Activated gamma-delta T cell treated with anti-CD3 and anti-CD28 coated beads, Interleukin-2, amount 50 U/mL, for 16 hours (primary cell): ENCODE measurements around the gene BRCA1.
A peak's percentile ranks its signal among the peaks of the same experiment; 100 is the strongest.
"Not testable (repeated sequence)": the region's sequence is repeated elsewhere in the genome, so short reads cannot be mapped to it uniquely, and the experiment has no call there.

Experiments used
- DNase-seq: peaks from one replicate; pipeline ENCODE4 v3.0.0-alpha.2; 2020; ENCODE audit warnings: low read depth

BRCA1 gene

GRCh38 chr17:43125133-43125966 lies at the start of gene BRCA1:
TSS of gene BRCA1 (minus strand) at chr17:43125364. CDS start at chr17:43124096, 1,268 bp downstream.
- peak; percentile 90 for DNase-seq

DNA sequence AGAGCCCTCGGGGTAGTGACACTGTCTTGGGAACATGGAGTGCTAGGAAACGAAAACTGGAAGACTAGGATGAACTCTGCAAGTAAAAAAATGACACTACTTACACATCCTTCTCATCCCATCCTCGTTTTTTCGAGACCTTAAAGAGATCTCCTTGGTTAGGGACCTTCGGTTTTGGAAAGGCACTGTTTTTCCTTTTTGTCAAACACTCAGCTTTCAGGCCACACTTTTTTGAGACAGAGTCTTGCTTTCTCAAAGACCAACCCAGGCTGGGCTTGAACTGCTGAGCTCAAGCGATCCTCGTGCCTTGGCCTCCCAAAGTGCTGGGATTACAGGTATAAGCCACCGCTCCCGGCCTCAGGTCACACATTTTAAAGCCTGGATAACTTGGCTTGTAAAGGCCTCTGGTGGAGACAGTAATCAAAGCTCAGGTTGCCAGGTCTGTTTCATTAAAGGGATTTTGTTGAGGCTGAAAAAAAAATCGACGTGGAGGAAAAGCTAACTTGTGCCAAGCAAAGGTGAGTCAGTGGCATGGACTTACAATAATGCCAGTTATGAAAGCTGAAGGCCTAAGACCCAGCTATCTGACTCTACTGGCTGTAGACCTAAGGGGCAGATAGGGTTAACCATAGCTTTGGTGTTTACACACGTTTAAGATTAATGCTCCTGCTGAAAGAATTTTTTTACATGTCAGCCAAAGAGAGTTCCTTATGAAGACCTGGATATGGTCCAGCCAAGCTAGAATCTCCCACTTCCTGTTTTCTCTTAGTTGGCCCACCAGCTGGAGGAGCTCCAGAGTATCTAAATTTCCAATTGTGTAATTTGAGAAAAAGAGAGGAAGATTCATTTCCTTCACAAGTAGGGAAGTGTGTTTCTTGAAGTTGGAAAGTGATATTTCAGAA lies 46.7 kb upstream of the BRCA1 start:
- no peak for DNase-seq

DNA sequence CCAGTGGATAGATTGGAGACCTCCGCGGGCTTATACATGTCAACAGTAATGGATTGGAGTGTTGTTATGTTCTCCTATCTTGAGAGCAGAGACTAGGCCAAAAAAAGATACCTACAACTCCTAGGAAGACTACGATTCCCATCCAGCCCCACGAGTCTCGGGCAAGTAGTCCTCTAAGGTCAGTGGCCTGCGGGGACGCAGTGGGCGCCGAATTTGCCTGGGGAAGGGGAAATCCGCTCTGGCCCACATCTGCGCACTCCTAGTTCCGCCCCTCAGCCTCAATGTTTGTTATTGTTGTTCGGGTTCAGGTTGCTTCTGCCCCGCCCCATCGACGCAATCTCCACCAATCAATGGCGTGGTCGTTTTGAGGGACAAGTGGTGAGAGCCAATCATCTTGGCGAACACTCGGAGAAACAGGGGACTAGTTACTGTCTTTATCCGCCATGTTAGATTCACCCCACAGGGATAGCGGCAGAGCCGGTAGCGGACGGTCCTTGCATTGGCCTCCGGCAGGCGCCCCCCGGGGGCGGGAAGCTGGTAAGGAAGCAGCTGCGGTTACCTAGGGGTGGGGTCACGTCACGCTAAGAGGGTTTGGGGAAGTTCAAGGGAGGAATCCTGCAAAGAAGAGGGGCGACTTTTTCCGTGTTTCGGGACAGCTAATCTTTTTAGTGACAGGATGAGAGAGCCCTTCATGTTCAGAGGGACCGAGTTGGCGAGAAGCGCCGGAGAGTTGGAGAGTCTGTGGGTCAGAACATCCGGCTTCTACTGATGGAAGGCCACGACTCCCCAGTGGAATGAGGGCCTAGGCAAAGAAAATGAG lies 45.8 kb upstream of the BRCA1 start, which contains the start of gene NBR1:
Gene NBR1 (plus strand): TSS at position 449 of the 820 bp plus-strand sequence. CDS start 4,586 bp downstream, outside the sequence.
- DNase-seq: peak; percentile 90

DNA sequence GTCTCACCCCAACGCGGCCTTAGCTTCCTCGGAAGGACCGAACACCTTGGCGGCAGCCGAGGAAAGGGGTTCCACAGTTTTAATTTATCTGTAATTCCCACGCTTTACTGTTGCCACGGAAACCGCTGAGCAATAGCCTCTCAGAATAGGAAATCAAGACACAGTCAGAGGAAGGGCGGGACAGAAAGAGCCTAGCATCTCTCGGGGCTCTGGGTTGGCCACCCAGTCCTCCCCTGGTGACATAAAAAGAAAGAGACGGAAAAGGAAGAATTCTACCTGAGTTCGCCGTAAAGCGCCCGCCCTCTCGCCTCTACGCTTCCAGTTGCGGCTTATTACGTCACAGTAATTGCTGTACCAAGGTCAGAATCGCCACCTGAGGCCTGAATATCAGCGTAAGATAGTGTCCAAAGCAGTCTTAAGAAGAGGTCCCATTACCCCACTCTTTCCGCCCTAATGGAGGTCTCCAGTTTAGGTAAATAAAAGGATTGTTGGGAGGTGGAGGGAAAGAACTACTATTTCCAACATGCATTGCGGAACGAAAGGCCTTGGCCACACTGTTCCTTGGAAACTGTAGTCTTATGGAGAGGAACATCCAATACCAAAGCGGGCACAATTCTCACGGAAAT lies 45.1 kb upstream of the BRCA1 start:
- peak; percentile 78 for DNase-seq

GRCh38 chr17:43169561-43170139 lies 44.5 kb upstream of the BRCA1 start:
- DNase-seq: no peak

DNA sequence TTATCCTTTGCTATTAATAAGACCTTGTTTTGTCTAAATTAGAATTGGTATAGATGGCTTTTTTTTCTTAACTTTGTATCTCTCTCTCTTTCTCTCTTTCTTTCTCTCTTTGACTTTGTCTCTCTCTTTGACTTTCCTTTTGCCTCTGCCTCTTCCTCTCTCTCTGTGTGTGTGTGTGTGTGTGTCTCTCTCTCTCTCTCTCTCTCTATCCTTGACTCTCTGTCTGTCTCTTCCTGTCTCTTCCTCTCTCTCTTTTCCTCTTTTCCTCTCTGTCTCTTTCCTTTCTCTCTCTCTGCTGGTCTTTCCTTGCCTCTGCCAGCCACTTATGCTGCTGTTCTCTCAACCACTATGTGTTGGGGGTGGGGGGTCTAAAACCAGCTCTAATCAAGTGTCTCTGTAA lies 40.8 kb upstream of the BRCA1 start:
- not testable (repeated sequence) for DNase-seq

DNA sequence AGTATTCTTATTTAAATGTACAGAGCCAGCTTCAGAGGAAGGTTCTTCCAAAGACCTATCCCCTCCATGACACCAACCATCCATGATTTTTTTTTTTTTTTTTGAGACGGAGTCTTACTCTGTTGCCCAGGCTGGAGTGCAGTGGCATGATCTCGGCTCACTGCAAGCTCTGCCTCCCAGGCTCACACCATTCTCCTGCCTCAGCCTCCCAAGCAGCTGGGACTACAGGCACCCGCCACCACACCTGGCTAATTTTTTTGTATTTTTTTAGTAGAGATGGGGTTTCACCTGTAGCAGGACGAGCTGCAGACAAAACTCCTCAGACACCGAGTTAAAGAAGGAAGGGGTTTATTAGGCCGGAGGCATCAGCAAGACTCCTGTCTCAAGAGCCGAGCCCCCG lies 34.8 kb upstream of the BRCA1 start:
- not testable (repeated sequence) for DNase-seq

DNA sequence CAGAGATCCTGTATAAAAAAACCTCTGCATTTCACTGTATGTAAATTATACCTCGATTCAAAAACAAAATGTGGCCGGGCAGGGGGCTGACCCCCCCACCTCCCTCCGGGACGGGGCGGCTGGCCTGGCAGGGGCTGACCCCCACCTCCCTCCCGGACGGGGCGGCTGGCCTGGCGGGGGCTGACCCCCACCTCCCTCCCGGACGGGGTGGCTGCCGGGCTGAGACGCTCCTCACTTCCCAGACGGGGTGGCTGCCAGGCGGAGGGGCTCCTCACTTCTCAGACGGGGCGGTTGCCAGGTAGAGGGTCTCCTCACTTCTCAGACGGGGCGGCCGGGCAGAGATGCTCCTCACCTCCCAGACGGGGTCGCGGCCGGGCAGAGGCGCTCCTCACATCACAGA lies 34.1 kb upstream of the BRCA1 start:
- not testable (repeated sequence) for DNase-seq

DNA sequence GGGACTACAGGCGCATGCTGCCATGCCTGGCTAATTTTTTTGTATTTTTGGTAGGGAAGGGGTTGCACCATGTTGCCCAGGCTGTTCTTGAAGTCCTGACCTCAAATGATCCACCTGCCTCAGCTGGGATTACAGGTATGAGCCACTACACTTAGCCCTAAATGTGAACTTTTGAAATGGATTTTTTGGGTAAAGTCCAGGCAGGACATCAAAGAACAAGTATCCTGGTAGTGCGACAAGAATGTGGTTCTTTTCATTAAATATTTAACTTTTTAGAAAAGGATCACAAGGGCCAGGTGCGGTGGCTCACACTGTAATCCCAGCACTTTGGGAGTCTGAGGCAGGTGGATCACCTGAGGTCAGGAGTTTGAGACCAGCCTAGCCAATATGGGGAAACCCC lies 30.5 kb upstream of the BRCA1 start:
- DNase-seq: no peak

DNA sequence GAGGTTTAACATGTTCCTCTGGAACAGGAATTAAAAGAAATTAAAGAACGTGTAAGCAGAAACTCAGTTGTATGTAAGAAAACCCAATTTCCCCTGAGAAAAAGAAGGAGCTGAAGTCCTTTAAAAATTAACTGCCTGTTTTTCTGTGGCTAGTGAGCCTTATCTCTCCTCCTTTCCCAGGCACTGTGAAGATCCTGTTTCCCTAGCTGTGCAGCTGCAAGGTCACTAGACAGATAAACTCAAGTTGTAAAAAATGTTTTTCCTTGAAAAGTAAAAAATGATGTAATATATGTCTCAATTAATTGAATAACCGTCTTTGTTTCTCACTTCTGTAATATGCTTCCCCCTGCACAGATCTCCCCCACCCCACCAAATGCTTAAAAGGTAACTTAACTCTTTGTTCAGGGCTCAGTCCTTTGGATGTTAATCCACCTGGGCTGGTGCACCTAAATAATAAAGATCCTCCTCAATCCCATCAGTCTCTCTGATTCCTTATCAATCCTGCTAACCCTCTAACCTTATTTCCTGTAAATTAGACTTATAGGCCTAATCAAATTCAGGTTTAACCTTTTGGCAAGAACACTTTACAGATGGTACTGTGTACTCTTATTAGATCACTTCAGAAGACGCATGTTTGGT lies 28.2 kb upstream of the BRCA1 start:
- DNase-seq: not testable (repeated sequence)

GRCh38 chr17:43151880-43152456 lies 26.8 kb upstream of the BRCA1 start:
- no peak for DNase-seq

DNA sequence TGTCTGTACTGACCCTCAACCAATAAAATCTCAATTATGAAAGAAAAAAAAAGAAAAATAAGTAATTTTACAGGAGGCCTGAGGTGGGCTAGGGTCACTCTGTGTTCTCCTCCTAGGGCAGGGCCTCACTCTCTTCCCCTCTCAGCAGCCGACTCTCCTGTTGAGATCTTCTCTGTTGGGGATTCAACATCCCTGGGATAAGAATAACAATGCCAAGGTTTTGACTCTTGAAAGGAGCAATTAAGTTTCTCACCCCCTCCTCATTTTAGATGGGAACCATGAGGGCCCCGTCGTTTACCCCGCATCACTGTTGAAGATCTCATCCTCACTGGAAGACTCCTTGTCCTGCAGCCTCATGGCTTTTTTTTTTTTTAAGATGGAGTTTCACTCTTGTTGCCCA lies 21.5 kb upstream of the BRCA1 start:
- DNase-seq: no peak

DNA sequence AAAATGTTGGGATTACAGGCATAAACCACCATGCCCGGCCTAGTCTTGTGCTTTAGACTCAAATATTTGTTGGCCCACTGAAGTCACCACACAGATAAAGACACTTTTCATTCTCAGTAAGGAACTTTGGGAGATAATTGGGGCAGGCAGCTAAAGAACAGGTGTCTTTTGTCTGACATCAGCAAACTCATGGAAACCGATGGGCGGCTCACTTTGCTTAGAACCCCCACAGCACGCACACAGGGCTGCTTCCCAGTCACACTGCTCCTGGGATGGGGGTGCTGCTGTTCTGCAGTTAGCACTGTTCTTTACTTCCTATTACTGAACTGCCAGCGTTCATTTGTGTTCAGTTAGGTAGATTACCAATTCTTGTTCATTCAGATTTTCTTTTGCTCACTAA lies 18.0 kb upstream of the BRCA1 start:
- no peak for DNase-seq

DNA sequence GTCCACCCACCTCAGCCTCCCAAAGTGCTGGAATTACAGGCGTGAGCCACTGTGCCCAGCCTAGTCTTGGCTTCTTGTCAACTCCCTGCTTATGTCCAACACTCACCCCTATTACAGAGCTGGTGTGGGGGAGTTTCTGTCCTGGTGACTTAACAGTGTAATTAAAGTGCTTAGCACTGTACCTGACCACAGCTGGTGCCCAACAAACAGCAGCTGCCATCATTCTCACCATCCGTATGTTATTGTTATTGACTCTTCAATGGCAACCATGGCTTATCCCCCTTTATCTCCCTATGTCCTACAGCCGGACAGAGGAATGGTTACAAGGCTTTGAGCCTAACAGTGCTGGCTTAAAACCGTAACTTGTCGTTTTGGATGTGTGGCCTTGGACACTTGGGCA lies 17.0 kb upstream of the BRCA1 start:
- no peak for DNase-seq

- DNase-seq: no peak
Measured at GRCh38 chr17:43140396-43141332, 15.5 kb upstream of the BRCA1 start.

DNA sequence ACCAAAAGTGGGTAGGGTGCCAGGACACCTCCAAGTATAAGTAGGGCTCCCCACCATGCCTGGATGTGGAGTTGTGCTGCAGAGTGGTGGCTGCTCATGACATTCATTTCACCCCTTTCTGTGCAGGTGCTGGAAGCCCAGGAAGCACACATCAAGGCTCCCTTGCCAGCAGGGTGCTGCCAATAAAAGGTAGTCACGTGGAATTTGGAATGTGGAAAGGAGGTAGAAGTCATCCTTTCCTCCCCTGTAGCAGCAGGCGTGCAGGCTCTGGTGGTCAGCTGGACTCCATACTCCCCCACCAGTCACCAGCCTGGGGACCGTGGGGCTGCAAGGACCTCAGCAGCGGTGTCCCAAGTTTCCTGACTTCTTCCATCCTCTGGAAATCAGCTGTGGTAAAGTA lies 13.4 kb upstream of the BRCA1 start:
- DNase-seq: not testable (repeated sequence)

DNA sequence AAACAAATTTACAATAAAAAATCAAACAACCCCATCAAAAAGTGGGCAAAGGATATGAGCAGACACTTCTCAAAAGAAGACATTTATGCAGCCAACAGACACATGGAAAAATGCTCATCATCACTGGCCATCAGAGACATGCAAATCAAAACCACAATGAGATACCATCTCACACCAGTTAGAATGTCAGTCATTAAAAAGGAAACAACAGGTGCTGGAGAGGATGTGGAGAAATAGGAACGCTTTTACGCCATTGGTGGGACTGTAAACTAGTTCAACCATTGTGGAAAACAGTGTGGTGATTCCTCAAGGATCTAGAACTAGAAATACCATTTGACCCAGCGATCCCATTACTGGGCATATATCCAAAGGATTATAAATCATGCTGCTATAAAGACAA lies 11.4 kb upstream of the BRCA1 start:
- not testable (repeated sequence) for DNase-seq

GRCh38 chr17:43135454-43135819 lies 10.3 kb upstream of the BRCA1 start:
- DNase-seq: no peak

- no peak for DNase-seq
Measured at GRCh38 chr17:43134774-43135453, 9.8 kb upstream of the BRCA1 start.
